Measurements from ENCODE around the gene GGT1.
"Not testable (repeated sequence)": the region's sequence is repeated elsewhere in the genome, so short reads cannot be mapped to it uniquely, and the experiment has no call there.

Gene GGT1

GRCh38 chr22:24599958-24600715, 2.9 kb upstream of the GGT1 start:
- not testable (repeated sequence) for H4K91ac ChIP-seq (ENCODE audit: low read depth, low read length, poor library complexity); H3K9me3 ChIP-seq (replicated peaks in 1 of 2; ENCODE audit: control insufficient read depth in 2 of 2, insufficient read depth in 1 of 2, low read depth in 1 of 2, low read length in 2 of 2); H3K27me3 ChIP-seq (ENCODE audit: control insufficient read depth in 3 of 3, insufficient read depth in 3 of 3, low read depth in 1 of 3, low read length in 3 of 3); H2AFZ ChIP-seq (ENCODE audit: low read length); H2BK15ac ChIP-seq (ENCODE audit: low read length); H2BK5ac ChIP-seq (ENCODE audit: low read length); H3K79me1 ChIP-seq (ENCODE audit: low read depth, low read length); H2BK120ac ChIP-seq (ENCODE audit: low read depth, low read length); H3K9ac ChIP-seq (ENCODE audit: low read depth, low read length, poor library complexity); H4K8ac ChIP-seq (ENCODE audit: low read depth, low read length); H3K27ac ChIP-seq (replicated peaks; ENCODE audit: low read length); H3K18ac ChIP-seq (ENCODE audit: low read length); H3K4ac ChIP-seq (ENCODE audit: low read length); H3K36me3 ChIP-seq (replicated peaks in 1 of 2; ENCODE audit: control insufficient read depth in 2 of 2, insufficient read depth in 2 of 2, low read length in 2 of 2); H3K4me1 ChIP-seq (ENCODE audit: control insufficient read depth in 2 of 2, insufficient read depth in 1 of 2, low read depth in 1 of 2, low read length in 2 of 2); DNase-seq (ENCODE audit: low spot score); H3K4me3 ChIP-seq (ENCODE audit: low read length in 2 of 2); H3K4me2 ChIP-seq (ENCODE audit: insufficient read depth, low read length, poor library complexity, severe bottlenecking); H3K23ac ChIP-seq (ENCODE audit: low read depth, low read length, poor library complexity)
- Histone ChIP-seq H2BK12ac (ENCODE audit: low read length) (peak overlapping the region; percentile 7), H2AK5ac (ENCODE audit: low read depth, low read length) (peak overlapping the region; percentile 61), H3K14ac (ENCODE audit: low read length) (peak overlapping the region; percentile 5)
- no CpG with 5 or more reads among the region's 3 CpGs for WGBS, 2 donors (ENCODE audit: extremely low coverage in 2 of 2, insufficient read length in 2 of 2, insufficient replicate concordance in 1 of 2)

- H3K27ac ChIP-seq (replicated peaks; ENCODE audit: low read length), result no peak overlapping the region
- H3K27me3 ChIP-seq (ENCODE audit: control insufficient read depth in 3 of 3, insufficient read depth in 3 of 3, low read depth in 1 of 3, low read length in 3 of 3), result no peaks in the 10 kb centered on the region
- no peak overlapping the region for H2AFZ ChIP-seq (ENCODE audit: low read length)
- no peaks in the 10 kb centered on the region for H3K36me3 ChIP-seq (replicated peaks in 1 of 2; ENCODE audit: control insufficient read depth in 2 of 2, insufficient read depth in 2 of 2, low read length in 2 of 2)
- no peak overlapping the region for H3K9ac ChIP-seq (ENCODE audit: low read depth, low read length, poor library complexity)
- H3K4me2 ChIP-seq (ENCODE audit: insufficient read depth, low read length, poor library complexity, severe bottlenecking), result no peak overlapping the region
- WGBS, 2 donors (ENCODE audit: extremely low coverage in 2 of 2, insufficient read length in 2 of 2, insufficient replicate concordance in 1 of 2), result no CpG with 5 or more reads among the region's 12 CpGs
- peaks cover 2 to 8% of the 10 kb centered on the region in 2 donors for H3K4me1 ChIP-seq (ENCODE audit: control insufficient read depth in 2 of 2, insufficient read depth in 1 of 2, low read depth in 1 of 2, low read length in 2 of 2)
- H3K23ac ChIP-seq (ENCODE audit: low read depth, low read length, poor library complexity), result no peak overlapping the region
- no peak overlapping the region for H2BK5ac ChIP-seq (ENCODE audit: low read length)
- peak overlapping the region; percentile 91 for H2AK5ac ChIP-seq (ENCODE audit: low read depth, low read length)
- H3K14ac ChIP-seq (ENCODE audit: low read length), result no peak overlapping the region
- H3K18ac ChIP-seq (ENCODE audit: low read length), result no peak overlapping the region
- DNase-seq (ENCODE audit: low spot score), result no peak
- H2BK12ac ChIP-seq (ENCODE audit: low read length), result peak overlapping the region; percentile 82
- H3K4me3 ChIP-seq (ENCODE audit: low read length in 2 of 2), result no peak overlapping the region
- H3K4ac ChIP-seq (ENCODE audit: low read length), result no peak overlapping the region
- no peak overlapping the region for H4K8ac ChIP-seq (ENCODE audit: low read depth, low read length)
- H4K91ac ChIP-seq (ENCODE audit: low read depth, low read length, poor library complexity), result no peak overlapping the region
- no peaks in the 10 kb centered on the region for H3K9me3 ChIP-seq (replicated peaks in 1 of 2; ENCODE audit: control insufficient read depth in 2 of 2, insufficient read depth in 1 of 2, low read depth in 1 of 2, low read length in 2 of 2)
- H2BK15ac ChIP-seq (ENCODE audit: low read length), result no peak overlapping the region
- H2BK120ac ChIP-seq (ENCODE audit: low read depth, low read length), result no peak overlapping the region
- H3K79me1 ChIP-seq (ENCODE audit: low read depth, low read length), result no peaks in the 10 kb centered on the region
Observed at GRCh38 chr22:24601217-24602104, 1.5 kb upstream of the GGT1 start.

GRCh38 chr22:24602105-24602749, 766 bp upstream of the GGT1 start:
- not testable (repeated sequence) for H3K79me1 ChIP-seq (ENCODE audit: low read depth, low read length); H3K4me3 ChIP-seq (ENCODE audit: low read length in 2 of 2); H2AFZ ChIP-seq (ENCODE audit: low read length); H2BK120ac ChIP-seq (ENCODE audit: low read depth, low read length); H2BK15ac ChIP-seq (ENCODE audit: low read length); H4K91ac ChIP-seq (ENCODE audit: low read depth, low read length, poor library complexity); H3K4me2 ChIP-seq (ENCODE audit: insufficient read depth, low read length, poor library complexity, severe bottlenecking); H3K14ac ChIP-seq (ENCODE audit: low read length); H3K4me1 ChIP-seq (ENCODE audit: control insufficient read depth in 2 of 2, insufficient read depth in 1 of 2, low read depth in 1 of 2, low read length in 2 of 2); DNase-seq (ENCODE audit: low spot score); H3K9ac ChIP-seq (ENCODE audit: low read depth, low read length, poor library complexity); H4K8ac ChIP-seq (ENCODE audit: low read depth, low read length); H3K36me3 ChIP-seq (replicated peaks in 1 of 2; ENCODE audit: control insufficient read depth in 2 of 2, insufficient read depth in 2 of 2, low read length in 2 of 2); H3K23ac ChIP-seq (ENCODE audit: low read depth, low read length, poor library complexity); H3K27me3 ChIP-seq (ENCODE audit: control insufficient read depth in 3 of 3, insufficient read depth in 3 of 3, low read depth in 1 of 3, low read length in 3 of 3); H3K4ac ChIP-seq (ENCODE audit: low read length); H2BK5ac ChIP-seq (ENCODE audit: low read length); H3K9me3 ChIP-seq (replicated peaks in 1 of 2; ENCODE audit: control insufficient read depth in 2 of 2, insufficient read depth in 1 of 2, low read depth in 1 of 2, low read length in 2 of 2); H3K27ac ChIP-seq (replicated peaks; ENCODE audit: low read length)
- peak overlapping the region; percentile 80 for H3K18ac ChIP-seq (ENCODE audit: low read length)
- H2BK12ac ChIP-seq (ENCODE audit: low read length), result peak overlapping the region; percentile 30
- WGBS, 2 donors (ENCODE audit: extremely low coverage in 2 of 2, insufficient read length in 2 of 2, insufficient replicate concordance in 1 of 2), result no CpG with 5 or more reads among the region's 11 CpGs
- H2AK5ac ChIP-seq (ENCODE audit: low read depth, low read length), result peak overlapping the region; percentile 56

All from neuronal stem cell (in vitro differentiated cells).